Testis (tissue), 2 donors: ENCODE data around the gene SGF29.

Experiments
- POLR2A ChIP-seq: fragments of 450-650 bp; IDR thresholded peaks from one replicate; pipeline ENCODE4 v1.6.1; 2017; ENCODE audit warnings: antibody characterized with exemption, mild to moderate bottlenecking, moderate library complexity
- TF ChIP-seq, protein P1 (sequence below), 3 experiments: fragments of 450-650 bp in 2 of 3; fragments of 200-600 bp in 1 of 3; sonication (generic) in 1 of 3; IDR thresholded peaks; one replicate each; pipeline ENCODE4 v1.5.1; 2016 to 2019; ENCODE audit warnings: antibody characterized with exemption in 3 of 3, mild to moderate bottlenecking in 2 of 3, moderate library complexity in 1 of 3

DNA sequence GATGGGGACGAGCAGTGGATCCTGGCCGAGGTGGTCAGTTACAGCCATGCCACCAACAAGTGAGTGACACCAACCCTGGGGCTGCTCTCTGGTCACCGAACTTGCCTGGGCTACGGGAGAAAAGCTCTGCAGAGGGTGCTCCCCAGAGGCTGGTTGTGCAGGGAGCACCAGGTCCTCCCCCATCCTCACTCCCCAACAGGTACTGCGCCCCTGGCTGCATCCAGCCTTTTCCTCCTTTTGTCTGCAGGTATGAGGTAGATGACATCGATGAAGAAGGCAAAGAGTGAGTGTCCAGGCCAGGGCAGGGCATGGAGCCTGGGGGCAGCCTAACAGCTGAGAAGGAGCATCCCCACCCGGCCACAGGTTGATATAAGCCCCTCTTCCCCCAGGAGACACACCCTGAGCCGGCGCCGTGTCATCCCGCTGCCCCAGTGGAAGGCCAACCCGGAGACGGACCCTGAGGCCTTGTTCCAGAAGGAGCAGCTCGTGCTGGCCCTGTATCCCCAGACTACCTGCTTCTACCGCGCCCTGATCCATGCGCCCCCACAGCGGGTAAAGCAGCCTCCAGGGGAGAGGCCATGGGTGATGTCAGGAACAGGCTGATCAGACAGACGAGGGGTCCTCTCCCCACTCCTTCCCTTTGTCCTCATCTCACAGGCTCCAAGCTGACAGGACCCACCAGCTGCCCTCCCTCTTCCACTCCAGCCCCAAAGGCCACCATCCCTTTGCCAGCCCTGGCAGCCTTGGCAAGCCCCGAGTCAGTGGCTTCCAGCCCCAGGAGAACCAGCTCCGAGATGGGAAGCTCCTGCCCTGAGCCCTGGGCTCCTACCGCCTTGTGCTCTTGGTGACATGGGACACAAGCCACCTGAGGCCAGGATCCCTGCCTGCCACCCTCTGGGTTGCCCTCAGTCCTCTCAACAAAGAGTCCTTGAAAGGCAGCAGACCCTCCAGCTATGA, 36.9 kb downstream of the SGF29 start:
- TF ChIP-seq, protein P1, sequence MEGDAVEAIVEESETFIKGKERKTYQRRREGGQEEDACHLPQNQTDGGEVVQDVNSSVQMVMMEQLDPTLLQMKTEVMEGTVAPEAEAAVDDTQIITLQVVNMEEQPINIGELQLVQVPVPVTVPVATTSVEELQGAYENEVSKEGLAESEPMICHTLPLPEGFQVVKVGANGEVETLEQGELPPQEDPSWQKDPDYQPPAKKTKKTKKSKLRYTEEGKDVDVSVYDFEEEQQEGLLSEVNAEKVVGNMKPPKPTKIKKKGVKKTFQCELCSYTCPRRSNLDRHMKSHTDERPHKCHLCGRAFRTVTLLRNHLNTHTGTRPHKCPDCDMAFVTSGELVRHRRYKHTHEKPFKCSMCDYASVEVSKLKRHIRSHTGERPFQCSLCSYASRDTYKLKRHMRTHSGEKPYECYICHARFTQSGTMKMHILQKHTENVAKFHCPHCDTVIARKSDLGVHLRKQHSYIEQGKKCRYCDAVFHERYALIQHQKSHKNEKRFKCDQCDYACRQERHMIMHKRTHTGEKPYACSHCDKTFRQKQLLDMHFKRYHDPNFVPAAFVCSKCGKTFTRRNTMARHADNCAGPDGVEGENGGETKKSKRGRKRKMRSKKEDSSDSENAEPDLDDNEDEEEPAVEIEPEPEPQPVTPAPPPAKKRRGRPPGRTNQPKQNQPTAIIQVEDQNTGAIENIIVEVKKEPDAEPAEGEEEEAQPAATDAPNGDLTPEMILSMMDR (IDR thresholded peaks at IDR 0.05) = no peak
- TF ChIP-seq POLR2A = no peak
